Dedifferentiated amniotic fluid mesenchymal stem cell (primary cell): Measurements from ENCODE around the gene XRCC6.
"Not testable (repeated sequence)": the region's sequence is repeated elsewhere in the genome, so short reads cannot be mapped to it uniquely, and the experiment has no call there.

Experiments used
- DNase-seq: peaks from one replicate; pipeline ENCODE4 v3.0.0-alpha.2; 2016; ENCODE audit errors: extremely low spot score

Gene XRCC6

DNA sequence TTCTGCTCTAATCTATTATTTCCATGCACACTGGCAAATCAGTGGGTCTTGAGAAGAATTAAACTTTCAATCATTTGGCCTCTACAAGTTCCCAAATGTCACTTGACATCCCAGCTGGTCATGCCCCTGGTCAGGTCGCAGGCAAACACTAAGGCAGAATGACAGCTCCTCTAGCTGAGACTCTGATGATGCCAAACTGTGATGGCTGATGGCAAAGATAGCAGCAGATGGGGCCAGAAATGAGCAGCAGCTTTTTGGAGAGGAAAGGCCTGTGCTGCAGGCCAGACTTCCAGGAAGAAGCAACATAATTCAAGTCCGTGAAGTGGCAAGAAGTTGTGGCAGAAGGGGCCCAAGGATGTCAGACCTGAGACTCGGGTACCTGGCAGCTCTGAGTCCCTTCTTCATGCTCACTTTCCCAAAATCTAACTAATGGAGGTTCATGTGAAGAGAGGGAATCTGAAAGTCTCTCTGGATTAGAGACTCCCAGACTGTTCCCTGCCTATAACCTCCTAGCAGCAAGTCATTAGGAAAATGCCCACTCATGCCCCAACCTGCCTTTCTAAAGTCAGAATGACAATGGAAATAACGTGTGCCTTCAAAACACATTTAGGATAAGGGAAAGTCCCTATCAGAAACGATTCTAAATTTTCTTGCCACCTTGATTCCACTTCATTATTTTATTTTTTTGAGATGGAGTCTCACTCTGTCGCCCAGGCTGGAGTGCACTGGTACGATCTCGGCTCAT lies 22.0 kb upstream of the XRCC6 start:
- no peak for DNase-seq

DNA sequence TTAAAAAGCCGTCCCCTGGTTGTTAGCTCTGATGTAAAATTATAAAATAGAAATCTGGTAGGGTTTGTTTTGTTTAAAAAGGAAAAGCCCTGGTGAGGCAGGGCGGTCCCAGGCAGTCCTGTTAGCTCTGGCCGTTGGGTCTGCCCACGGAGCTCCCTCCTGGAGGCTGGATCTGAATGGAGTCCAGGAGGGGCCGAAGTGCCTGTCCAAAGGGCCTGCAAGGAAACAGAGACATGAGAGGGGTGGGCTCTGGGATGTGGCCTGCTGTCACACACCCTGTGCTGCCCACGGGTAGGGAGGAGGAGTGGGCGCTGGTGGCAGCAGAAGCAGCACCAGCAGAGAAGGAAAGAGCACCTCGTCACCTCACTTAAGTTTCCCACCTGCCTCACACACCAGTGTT lies 20.1 kb upstream of the XRCC6 start:
- DNase-seq = no peak

GRCh38 chr22:41603873-41604332 lies 17.2 kb upstream of the XRCC6 start:
- DNase-seq = no peak

DNA sequence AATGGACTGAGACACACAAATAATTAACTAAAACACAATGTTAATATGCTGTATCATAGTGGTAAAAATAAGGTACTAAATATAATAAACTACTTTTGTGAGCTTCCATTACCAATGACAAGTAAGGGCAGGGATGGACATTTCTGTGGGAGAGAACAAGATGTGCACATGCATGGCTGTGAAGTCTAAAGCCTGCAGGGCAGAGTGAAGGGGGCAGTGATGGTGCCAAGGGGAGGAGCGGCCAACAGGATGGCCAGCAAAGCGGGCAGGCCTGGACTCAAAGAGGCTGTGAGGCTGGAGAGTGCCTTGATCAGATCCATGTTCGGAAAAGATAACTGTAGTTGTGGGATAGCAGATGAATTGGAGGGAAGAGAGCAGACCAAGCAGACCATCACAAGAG lies 12.7 kb upstream of the XRCC6 start:
- no peak for DNase-seq

DNA sequence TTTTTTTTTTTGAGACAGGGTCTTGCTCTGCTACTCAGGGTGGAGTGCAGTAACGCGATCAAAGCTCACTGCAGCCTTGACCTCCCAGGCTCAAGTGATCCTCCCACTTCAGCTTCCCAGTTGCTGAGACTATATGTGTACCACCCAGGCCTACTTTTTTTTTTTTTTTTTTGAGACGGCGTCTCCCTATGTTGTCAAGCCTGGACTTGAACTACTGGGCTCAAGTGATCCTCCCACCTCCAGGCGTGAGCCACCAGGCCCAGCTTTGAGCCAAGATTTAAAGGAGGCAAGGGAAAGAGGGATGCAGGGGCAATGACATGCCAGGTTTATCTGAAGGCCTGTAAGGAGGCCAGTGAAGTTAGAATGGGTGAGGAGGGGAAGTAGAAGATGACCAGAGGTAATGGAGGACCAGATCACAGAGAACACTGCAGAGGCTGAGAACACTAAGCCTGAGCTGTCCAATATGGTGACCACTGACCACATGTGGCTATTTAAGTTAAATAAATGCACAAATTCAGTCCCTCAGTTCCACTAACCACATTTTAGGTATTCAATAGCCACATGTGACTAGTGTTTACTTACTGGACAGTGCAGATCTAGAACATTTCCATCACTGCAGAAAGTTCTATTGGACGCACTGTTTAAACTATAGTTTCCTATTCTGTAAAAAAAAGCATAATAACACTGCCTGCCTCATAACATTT lies 8.3 kb upstream of the XRCC6 start:
- DNase-seq = no peak

GRCh38 chr22:41613456-41613855 lies 7.6 kb upstream of the XRCC6 start:
- no peak for DNase-seq

GRCh38 chr22:41619979-41620588 lies 1.0 kb upstream of the XRCC6 start:
- DNase-seq = no peak

GRCh38 chr22:41620589-41621098 lies 451 bp upstream of the XRCC6 start, which contains the start of gene DESI1:
Gene DESI1, minus strand, starts transcription at chr22:41621043. Its CDS starts 204 bp downstream, at chr22:41620839.
- DNase-seq = no peak

DNA sequence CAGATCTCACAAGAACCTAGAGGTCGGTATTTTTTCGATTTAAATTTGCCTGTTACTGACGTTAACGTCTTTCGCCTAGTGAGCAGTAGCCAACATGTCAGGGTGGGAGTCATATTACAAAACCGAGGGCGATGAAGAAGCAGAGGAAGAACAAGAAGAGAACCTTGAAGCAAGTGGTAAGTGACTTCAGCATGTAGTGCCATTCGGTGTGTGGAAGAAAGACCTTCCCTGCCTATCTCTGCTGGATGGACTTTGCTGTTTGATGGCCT lies 750 bp downstream of the XRCC6 start:
- no peak for DNase-seq

GRCh38 chr22:41625577-41625976 lies 4.5 kb downstream of the XRCC6 start:
- DNase-seq = no peak

DNA sequence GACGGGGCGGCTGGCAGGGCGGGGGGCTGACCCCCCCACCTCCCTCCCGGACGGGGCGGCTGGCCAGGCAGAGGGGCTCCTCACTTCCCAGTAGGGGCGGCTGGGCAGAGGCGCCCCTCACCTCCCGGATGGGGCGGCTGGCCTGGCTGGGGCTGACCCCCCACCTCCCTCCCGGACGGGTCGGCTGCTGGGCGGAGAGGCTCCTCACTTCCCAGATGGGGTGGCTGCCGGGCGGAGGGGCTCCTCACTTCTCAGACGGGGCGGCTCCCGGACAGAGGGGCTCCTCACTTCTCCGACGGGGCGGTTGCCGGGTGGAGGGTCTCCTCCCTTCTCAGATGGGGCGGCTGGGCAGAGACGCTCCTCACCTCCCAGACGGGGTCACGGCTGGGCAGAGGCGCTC lies 10.0 kb downstream of the XRCC6 start:
- not testable (repeated sequence) for DNase-seq

- DNase-seq = not testable (repeated sequence)
Observed at GRCh38 chr22:41631615-41632014, 10.5 kb downstream of the XRCC6 start.

- DNase-seq = not testable (repeated sequence)
Observed at GRCh38 chr22:41634610-41635009, 13.5 kb downstream of the XRCC6 start.

- no peak for DNase-seq
Observed at GRCh38 chr22:41636467-41636866, 15.4 kb downstream of the XRCC6 start.

DNA sequence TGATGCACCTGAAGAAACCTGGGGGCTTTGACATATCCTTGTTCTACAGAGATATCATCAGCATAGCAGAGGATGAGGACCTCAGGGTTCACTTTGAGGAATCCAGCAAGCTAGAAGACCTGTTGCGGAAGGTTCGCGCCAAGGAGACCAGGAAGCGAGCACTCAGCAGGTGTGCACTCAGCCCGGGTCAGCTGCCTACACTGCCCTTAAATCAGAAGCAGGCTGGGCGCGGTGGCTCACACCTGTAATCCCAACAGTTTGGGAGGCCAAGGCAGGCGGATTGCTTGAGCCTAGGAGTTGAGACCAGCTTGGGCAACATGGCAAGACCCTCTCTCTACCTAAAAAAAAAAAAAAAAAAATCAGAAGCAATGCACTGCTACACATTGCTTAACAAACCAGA lies 16.5 kb downstream of the XRCC6 start:
- not testable (repeated sequence) for DNase-seq

DNA sequence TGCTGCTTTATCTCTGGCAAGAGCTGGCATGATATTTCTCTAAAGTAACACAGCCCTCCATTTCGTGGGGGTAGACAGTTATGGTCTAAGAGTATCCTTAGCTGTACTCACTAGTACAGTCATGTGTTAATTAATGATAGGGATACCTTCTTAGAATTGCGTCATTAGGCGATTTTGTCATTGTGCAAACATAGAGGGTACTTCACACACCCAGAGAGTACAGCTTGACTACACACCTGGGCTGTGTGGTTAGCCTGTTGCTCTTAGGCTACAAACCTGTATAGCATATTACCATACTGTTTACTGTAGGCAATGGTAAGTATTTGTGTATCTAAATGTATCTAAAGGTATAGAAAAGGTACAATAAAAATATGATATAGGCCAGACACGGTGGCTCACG lies 17.0 kb downstream of the XRCC6 start:
- no peak for DNase-seq

DNA sequence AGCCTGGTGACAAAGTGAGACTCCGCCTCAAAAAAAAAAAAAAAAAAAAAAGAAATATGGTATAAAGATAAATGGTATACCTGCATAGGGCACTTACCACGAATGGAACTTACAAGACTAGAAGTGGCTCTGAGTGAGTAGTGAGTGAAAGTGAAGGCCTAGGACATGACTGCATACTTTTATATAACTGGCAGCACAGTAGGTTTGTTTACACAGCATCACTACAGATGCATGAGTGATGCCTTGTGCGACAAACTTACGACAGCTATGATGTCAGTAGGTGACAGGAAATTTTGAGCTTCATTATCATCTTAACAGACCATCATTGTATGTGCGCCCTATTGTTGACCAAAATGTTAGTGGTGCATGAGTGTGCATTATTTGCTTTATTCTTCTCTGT lies 17.7 kb downstream of the XRCC6 start:
- no peak for DNase-seq

- no peak for DNase-seq
Observed at GRCh38 chr22:41641854-41642253, 20.8 kb downstream of the XRCC6 start.

DNA sequence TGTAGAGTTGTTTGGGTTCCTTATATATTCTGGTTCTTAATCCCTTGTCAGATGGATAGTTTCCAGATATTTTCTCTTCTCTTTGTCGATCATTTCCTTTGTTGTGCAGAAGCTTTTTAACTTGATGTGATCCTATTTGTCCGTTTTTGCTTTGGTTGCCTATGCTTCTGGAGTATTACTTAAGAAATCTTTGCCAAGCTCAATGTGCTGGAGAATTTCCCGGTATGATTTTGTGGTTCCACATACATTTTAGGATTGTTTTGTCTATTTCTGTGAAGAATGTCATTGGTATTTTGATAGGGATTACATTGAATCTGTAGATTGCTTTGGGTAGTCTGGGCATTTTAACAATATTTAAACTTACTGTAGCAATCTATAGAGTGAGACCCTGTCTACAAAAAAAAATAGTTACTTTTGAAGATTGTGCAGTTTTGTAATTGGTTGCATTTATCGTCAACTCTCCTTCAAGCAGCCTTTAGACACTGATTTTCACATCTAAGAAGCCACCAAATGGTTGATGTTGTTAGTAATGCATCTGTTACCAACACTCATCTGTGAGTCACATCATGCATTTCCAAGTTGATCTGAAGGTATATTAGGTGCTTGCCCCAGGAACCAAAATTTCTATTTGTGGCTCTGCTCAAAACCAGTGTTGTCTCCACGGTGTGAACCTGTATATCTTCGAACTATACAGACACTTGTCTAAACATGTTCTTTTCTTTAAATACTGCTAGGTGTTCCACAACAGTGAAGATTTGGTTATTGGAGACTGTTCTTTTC lies 21.4 kb downstream of the XRCC6 start:
- DNase-seq = no peak

DNA sequence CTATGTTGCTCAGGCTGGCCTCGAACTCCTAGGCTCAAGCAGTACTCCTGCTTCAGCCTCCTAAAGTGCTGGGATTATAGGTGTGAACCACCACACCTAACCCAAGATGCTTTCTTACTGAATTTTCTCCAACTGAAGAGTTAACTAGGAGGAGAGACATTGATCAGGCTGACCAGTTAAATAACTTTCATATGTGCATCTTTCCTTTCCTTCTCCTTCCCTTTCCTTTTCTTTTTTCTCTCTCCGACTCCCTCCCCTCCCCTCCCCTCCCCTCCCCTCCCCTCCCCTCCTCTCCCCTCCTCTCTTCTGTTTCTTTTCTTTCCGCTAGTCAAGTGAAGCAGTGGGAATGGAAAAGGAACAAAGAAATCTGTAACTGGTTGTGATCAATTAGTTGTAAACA lies 26.7 kb downstream of the XRCC6 start:
- no peak for DNase-seq

GRCh38 chr22:41648432-41648831 lies 27.3 kb downstream of the XRCC6 start:
- DNase-seq = no peak

- no peak for DNase-seq
Observed at GRCh38 chr22:41650229-41650628, 29.1 kb downstream of the XRCC6 start.
